Body of pancreas (tissue), 4 donors: ENCODE measurements around the gene MYADML2.

Experiments
- POLR2A ChIP-seq, 3 donors: fragments of 450-650 bp; IDR thresholded peaks; one replicate each; pipeline ENCODE4 v1.6.1; 2016; ENCODE audit warnings: antibody characterized with exemption in 3 of 3, mild to moderate bottlenecking in 2 of 3
- TF ChIP-seq, protein P1 (sequence below), 7 experiments: fragments of 450-650 bp in 4 of 7; fragments of 200-600 bp in 3 of 7; sonication (generic) in 3 of 7; IDR thresholded peaks; one replicate each; pipeline ENCODE4 v1.5.1; 2016 to 2019; ENCODE audit warnings: antibody characterized with exemption in 7 of 7

DNA sequence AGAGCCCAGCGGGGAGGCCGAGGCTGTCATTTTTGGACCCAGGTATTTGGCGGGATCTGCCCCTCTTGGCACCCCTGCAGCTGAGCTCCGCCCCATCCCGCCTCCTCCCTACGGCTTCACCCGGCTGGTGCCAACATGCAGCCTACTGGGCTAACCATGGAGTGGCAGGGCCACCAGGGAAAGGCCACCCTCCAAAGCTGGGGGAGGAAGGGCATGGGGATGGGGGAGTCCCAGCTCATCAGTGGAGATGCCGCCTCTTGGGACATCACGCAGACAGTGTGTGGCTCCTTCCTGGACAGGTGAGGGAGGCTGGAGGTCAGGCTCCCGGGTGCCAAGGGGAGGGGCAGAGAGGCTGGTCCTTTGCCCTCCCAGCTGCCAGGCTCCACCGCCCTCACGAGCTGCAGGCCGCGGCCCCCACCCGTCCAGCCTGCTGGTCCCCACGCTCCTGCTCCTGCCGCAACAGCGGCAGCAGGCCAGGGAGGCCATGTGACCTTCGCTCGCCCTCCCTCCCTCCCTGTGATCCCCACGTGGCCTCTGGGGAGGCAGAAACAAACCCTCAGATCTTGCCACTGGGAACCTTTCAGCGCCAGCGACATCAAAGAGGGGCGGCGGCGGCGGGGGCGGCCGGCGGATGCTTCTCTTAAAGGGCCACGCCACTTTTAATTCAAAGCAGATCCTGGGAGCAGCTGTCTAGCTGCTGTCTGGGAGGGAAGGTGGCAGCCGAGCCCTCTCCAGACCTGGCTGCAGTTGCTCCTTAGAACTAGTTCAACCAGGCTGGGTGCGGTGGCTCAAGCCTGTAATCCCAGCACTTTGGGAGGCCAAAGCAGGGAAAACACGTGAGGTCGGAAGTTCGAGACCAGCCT lies 20.7 kb upstream of the MYADML2 start:
- TF ChIP-seq, protein P1, sequence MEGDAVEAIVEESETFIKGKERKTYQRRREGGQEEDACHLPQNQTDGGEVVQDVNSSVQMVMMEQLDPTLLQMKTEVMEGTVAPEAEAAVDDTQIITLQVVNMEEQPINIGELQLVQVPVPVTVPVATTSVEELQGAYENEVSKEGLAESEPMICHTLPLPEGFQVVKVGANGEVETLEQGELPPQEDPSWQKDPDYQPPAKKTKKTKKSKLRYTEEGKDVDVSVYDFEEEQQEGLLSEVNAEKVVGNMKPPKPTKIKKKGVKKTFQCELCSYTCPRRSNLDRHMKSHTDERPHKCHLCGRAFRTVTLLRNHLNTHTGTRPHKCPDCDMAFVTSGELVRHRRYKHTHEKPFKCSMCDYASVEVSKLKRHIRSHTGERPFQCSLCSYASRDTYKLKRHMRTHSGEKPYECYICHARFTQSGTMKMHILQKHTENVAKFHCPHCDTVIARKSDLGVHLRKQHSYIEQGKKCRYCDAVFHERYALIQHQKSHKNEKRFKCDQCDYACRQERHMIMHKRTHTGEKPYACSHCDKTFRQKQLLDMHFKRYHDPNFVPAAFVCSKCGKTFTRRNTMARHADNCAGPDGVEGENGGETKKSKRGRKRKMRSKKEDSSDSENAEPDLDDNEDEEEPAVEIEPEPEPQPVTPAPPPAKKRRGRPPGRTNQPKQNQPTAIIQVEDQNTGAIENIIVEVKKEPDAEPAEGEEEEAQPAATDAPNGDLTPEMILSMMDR (IDR thresholded peaks at IDR 0.05), result no peak
- no peak for TF ChIP-seq POLR2A (IDR thresholded peaks at IDR 0.05)
